Osteoblast (primary cell): Measurements from ENCODE around the gene ANKRD6. TPM values are rescaled to one million over a fixed set of nuclear protein-coding genes. Genes with fewer than 3 reads are reported as not detected.

ENCODE experiments used
- DNase-seq: peaks from one replicate; pipeline ENCODE4 v3.0.0; 2011; ENCODE audit warnings: low spot score, mixed read lengths; ENCODE audit not compliant: insufficient read length; ENCODE audit errors: missing footprints
- H2AFZ ChIP-seq: 2 replicates; pipeline ENCODE4 v1.6.0; 2011; ENCODE audit warnings: mild to moderate bottlenecking, low read length
- H3K27ac ChIP-seq: 2 replicates; pipeline ENCODE4 v1.5.1; 2011; ENCODE audit warnings: mild to moderate bottlenecking, low read depth, low read length, moderate library complexity
- H3K27me3 ChIP-seq: 2 replicates; pipeline ENCODE4 v1.6.0; 2012; ENCODE audit warnings: mild to moderate bottlenecking, control low read depth, inconsistent platforms, low read length, moderate library complexity; ENCODE audit not compliant: insufficient read depth
- H3K36me3 ChIP-seq: 2 replicates; pipeline ENCODE4 v1.5.1; 2011; ENCODE audit warnings: mild to moderate bottlenecking, low read length, control low read depth, moderate library complexity; ENCODE audit not compliant: insufficient read depth
- H3K4me1 ChIP-seq: 2 replicates; pipeline ENCODE4 v1.5.1; 2011; ENCODE audit warnings: mild to moderate bottlenecking, low read length, control low read depth, moderate library complexity; ENCODE audit not compliant: insufficient read depth
- H3K4me2 ChIP-seq: 2 replicates; pipeline ENCODE4 v1.6.0; 2011; ENCODE audit warnings: mild to moderate bottlenecking, low read length; ENCODE audit not compliant: insufficient read depth
- H3K4me3 ChIP-seq: fragments of 200-600 bp; sonication (generic); 3 replicates; pipeline ENCODE4 v1.5.1; 2012; ENCODE audit warnings: mild to moderate bottlenecking, low read length, inconsistent platforms; ENCODE audit not compliant: insufficient read depth
- H3K79me2 ChIP-seq: 2 replicates; pipeline ENCODE4 v1.6.0; 2012; ENCODE audit warnings: mild to moderate bottlenecking, low read length, control low read depth, inconsistent platforms; ENCODE audit not compliant: insufficient read depth
- H3K9me3 ChIP-seq: 2 replicates; pipeline ENCODE4 v1.5.1; 2011; ENCODE audit warnings: low read depth, low read length, control low read depth
- H4K20me1 ChIP-seq: 2 replicates; pipeline ENCODE4 v1.6.0; 2012; ENCODE audit warnings: mild to moderate bottlenecking, low read length, control low read depth; ENCODE audit not compliant: insufficient read depth
- total RNA-seq: library from RNA; depleted of rRNA; stranded (reverse); fragments of >200 nt; gene quantifications from 2 replicates; pipeline ENCODE4 v1.2.3, GENCODE V29; 2012
- TF ChIP-seq, protein P1 (sequence below): IDR thresholded peaks from 2 replicates; pipeline ENCODE4 v1.5.1; 2011; ENCODE audit warnings: mild to moderate bottlenecking, low read depth, low read length, moderate library complexity; ENCODE audit errors: extremely low read depth

ANKRD6 gene
- total RNA-seq, 1 donor = 11.2 TPM

DNA sequence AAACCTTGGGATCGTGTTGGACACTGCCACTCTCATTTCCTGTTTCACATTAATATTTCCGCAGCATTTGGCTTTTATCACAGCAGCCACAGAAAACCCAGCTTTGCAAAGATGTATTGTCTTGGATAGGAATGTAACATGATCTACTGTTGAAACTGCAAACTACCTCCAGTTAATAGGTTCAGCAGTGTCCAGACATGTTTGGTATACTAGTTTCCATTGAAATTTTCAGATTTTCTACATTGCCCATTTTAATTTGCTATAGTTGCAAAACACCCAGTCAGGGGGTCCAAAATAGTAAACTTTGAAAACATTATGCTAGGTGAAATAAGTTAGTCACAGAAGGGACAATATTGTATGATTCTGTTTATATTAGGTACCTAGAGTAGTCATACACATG, 3.3 kb downstream of the ANKRD6 start:
- Histone ChIP-seq H3K79me2 (no peaks in the 10 kb centered on the region), H3K27me3 (peaks cover 20% of the 10 kb centered on the region)

DNA sequence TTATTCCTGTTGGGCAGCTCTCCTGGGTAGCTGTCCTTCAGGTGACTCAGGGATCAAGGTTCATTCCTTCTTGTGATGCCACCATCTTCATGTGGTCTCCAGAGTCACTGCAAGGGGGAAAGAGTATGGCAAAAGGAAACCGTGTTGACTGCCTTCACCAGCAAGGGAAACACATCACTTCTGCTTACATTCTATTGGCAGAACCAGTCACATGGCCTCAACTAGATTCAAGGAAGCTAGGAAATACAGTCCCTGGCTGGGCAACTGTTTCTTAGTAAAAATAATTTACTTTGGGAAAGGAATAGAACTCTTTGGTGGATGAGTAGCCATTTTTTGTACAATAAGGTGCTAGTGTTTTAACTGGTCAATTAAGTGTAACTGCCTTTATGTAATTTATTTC, 5.3 kb downstream of the ANKRD6 start:
- Histone ChIP-seq H3K27ac (no peak overlapping the region), H3K27me3 (peaks cover 19% of the 10 kb centered on the region), H2AFZ (no peak overlapping the region), H3K79me2 (no peaks in the 10 kb centered on the region), H3K4me3 (no peak overlapping the region), H3K4me1 (no peaks in the 10 kb centered on the region), H3K4me2 (no peak overlapping the region), H4K20me1 (no peaks in the 10 kb centered on the region), H3K36me3 (no peaks in the 10 kb centered on the region), H3K9me3 (no peaks in the 10 kb centered on the region)
- TF ChIP-seq, protein P1, sequence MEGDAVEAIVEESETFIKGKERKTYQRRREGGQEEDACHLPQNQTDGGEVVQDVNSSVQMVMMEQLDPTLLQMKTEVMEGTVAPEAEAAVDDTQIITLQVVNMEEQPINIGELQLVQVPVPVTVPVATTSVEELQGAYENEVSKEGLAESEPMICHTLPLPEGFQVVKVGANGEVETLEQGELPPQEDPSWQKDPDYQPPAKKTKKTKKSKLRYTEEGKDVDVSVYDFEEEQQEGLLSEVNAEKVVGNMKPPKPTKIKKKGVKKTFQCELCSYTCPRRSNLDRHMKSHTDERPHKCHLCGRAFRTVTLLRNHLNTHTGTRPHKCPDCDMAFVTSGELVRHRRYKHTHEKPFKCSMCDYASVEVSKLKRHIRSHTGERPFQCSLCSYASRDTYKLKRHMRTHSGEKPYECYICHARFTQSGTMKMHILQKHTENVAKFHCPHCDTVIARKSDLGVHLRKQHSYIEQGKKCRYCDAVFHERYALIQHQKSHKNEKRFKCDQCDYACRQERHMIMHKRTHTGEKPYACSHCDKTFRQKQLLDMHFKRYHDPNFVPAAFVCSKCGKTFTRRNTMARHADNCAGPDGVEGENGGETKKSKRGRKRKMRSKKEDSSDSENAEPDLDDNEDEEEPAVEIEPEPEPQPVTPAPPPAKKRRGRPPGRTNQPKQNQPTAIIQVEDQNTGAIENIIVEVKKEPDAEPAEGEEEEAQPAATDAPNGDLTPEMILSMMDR = no peak
- no peak for DNase-seq

More for the DNA sequence above, 3.3 kb downstream of the ANKRD6 start:
- H3K4me2 ChIP-seq = no peak overlapping the region
- H3K36me3 ChIP-seq = no peaks in the 10 kb centered on the region
- H3K4me3 ChIP-seq = no peak overlapping the region
- no peaks in the 10 kb centered on the region for H4K20me1 ChIP-seq
- DNase-seq = no peak
- H2AFZ ChIP-seq = no peak overlapping the region
- no peak overlapping the region for H3K27ac ChIP-seq
- TF ChIP-seq, protein P1 = no peak
- no peaks in the 10 kb centered on the region for H3K9me3 ChIP-seq
- peaks cover 5% of the 10 kb centered on the region for H3K4me1 ChIP-seq

DNA sequence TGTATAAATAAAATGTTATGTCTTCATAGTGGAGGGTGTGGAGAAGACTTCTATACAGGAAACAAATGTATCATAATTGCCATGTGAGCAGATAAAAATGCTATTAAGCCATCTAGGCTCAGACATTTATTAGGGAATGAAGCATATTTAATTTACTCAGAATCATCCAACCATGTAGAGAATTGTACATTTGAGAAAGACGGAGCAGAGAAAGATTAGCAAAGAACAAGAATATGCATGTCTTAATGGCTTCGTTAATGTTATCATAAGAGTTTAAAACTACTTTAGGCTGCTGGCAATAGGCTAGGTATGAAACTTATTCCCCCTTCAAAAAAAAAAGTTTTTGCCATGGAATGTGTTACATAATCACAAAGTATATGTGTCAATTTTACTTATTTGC, 6.1 kb downstream of the ANKRD6 start:
- Histone ChIP-seq H3K9me3 (no peaks in the 10 kb centered on the region), H3K79me2 (no peaks in the 10 kb centered on the region), H3K27me3 (peaks cover 14% of the 10 kb centered on the region), H3K4me2 (no peak overlapping the region), H3K4me1 (no peaks in the 10 kb centered on the region), H3K27ac (no peak overlapping the region), H3K4me3 (no peak overlapping the region), H2AFZ (no peak overlapping the region), H4K20me1 (no peaks in the 10 kb centered on the region), H3K36me3 (no peaks in the 10 kb centered on the region)
- no peak for DNase-seq
- TF ChIP-seq, protein P1 = no peak

DNA sequence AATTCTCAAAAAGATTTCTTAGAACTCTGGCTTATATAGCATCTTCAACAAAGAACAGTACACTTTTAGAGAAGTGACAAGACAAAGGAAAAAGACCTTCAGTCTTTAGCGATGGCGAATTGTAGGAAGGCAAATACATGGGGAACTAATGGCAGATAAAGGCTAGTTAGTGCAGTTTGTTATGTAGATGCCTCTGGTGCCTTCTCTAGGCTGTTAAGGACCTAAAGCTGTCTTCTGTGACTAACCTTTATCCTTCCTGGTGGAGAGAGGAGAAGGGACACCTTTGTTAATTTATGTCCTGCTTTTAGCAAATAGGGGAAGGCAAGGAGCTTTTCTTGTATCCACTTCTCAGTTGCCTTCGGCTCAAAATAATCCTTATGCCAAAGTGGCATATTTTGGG, 7.2 kb downstream of the ANKRD6 start:
- no peak for DNase-seq
- H3K9me3 ChIP-seq = no peaks in the 10 kb centered on the region
- no peak overlapping the region for H3K27ac ChIP-seq
- H3K4me2 ChIP-seq = no peak overlapping the region
- H4K20me1 ChIP-seq = no peaks in the 10 kb centered on the region
- no peak overlapping the region for H2AFZ ChIP-seq
- H3K4me3 ChIP-seq = no peak overlapping the region
- peaks cover 4% of the 10 kb centered on the region for H3K27me3 ChIP-seq
- H3K4me1 ChIP-seq = no peaks in the 10 kb centered on the region
- no peaks in the 10 kb centered on the region for H3K36me3 ChIP-seq
- TF ChIP-seq, protein P1 = no peak
- H3K79me2 ChIP-seq = no peaks in the 10 kb centered on the region
